ENCODE data around the gene CHRNA3.

- TF ChIP-seq YY1 (IDR thresholded peaks at IDR 0.05; ENCODE audit: low read depth): no peak
- TF ChIP-seq EP300 (IDR thresholded peaks at IDR 0.05; ENCODE audit: borderline replicate concordance): no peak
- no peak for TF ChIP-seq FOXM1 (IDR thresholded peaks at IDR 0.05; ENCODE audit: borderline replicate concordance, low read depth)
- no peak for TF ChIP-seq RAD21 (IDR thresholded peaks at IDR 0.05; ENCODE audit: low read depth)
- no peak for TF ChIP-seq CEBPB (IDR thresholded peaks at IDR 0.05)
Measured at GRCh38 chr15:78634210-78635145, 13.7 kb upstream of the CHRNA3 start.
